ENCODE measurements around the gene RAD51.

RAD51 gene

GRCh38 chr15:40766906-40767837 lies 72.2 kb downstream of the RAD51 start:
- Histone ChIP-seq H3K27me3 (ENCODE audit: control insufficient read depth, insufficient read depth, low read length) (no peaks in the 10 kb centered on the region), H3K4me3 (ENCODE audit: low read length) (no peak overlapping the region), H3K4me1 (ENCODE audit: control insufficient read depth, insufficient read depth, low read length) (peaks cover 81% of the 10 kb centered on the region), H3K36me3 (ENCODE audit: control insufficient read depth, insufficient read depth, low read length) (no peaks in the 10 kb centered on the region), H3K9me3 (ENCODE audit: control insufficient read depth, low read length) (no peaks in the 10 kb centered on the region), H3K9ac (ENCODE audit: low read length) (peak overlapping the region; percentile 9)

GRCh38 chr15:40767838-40768500 lies 73.0 kb downstream of the RAD51 start:
- Histone ChIP-seq H3K27me3 (ENCODE audit: control insufficient read depth, insufficient read depth, low read length) (no peaks in the 10 kb centered on the region), H3K4me3 (ENCODE audit: low read length) (no peak overlapping the region), H3K36me3 (ENCODE audit: control insufficient read depth, insufficient read depth, low read length) (no peaks in the 10 kb centered on the region), H3K4me1 (ENCODE audit: control insufficient read depth, insufficient read depth, low read length) (peaks cover 75% of the 10 kb centered on the region), H3K9ac (ENCODE audit: low read length) (peak overlapping the region; percentile 9), H3K9me3 (ENCODE audit: control insufficient read depth, low read length) (no peaks in the 10 kb centered on the region)

- no peaks in the 10 kb centered on the region for H3K27me3 ChIP-seq (ENCODE audit: control insufficient read depth, insufficient read depth, low read length)
- H3K9ac ChIP-seq (ENCODE audit: low read length): peak overlapping the region; percentile 52
- H3K36me3 ChIP-seq (ENCODE audit: control insufficient read depth, insufficient read depth, low read length): peaks cover 5% of the 10 kb centered on the region
- no peak overlapping the region for H3K4me3 ChIP-seq (ENCODE audit: low read length)
- peaks cover 67% of the 10 kb centered on the region for H3K4me1 ChIP-seq (ENCODE audit: control insufficient read depth, insufficient read depth, low read length)
- no peaks in the 10 kb centered on the region for H3K9me3 ChIP-seq (ENCODE audit: control insufficient read depth, low read length)
Observed at GRCh38 chr15:40768521-40769273, 73.7 kb downstream of the RAD51 start.

GRCh38 chr15:40769274-40770146 lies 74.5 kb downstream of the RAD51 start, which contains the start of gene C15orf62:
Gene C15orf62 (plus strand): TSS chr15:40769980. CDS start chr15:40770496, 516 bp downstream.
- H3K4me1 ChIP-seq (ENCODE audit: control insufficient read depth, insufficient read depth, low read length): peaks cover 65% of the 10 kb centered on the region
- no peaks in the 10 kb centered on the region for H3K9me3 ChIP-seq (ENCODE audit: control insufficient read depth, low read length)
- no peaks in the 10 kb centered on the region for H3K27me3 ChIP-seq (ENCODE audit: control insufficient read depth, insufficient read depth, low read length)
- H3K36me3 ChIP-seq (ENCODE audit: control insufficient read depth, insufficient read depth, low read length): peaks cover 11% of the 10 kb centered on the region
- no peak within 1 kb of the TSS for H3K4me3 ChIP-seq (ENCODE audit: low read length)
- H3K9ac ChIP-seq (ENCODE audit: low read length): peak within 1 kb of the TSS; percentile 52

- Histone ChIP-seq H3K4me3 (ENCODE audit: low read length) (no peak overlapping the region), H3K9me3 (ENCODE audit: control insufficient read depth, low read length) (no peaks in the 10 kb centered on the region), H3K9ac (ENCODE audit: low read length) (peak overlapping the region; percentile 26), H3K4me1 (ENCODE audit: control insufficient read depth, insufficient read depth, low read length) (peaks cover 58% of the 10 kb centered on the region), H3K36me3 (ENCODE audit: control insufficient read depth, insufficient read depth, low read length) (peaks cover 18% of the 10 kb centered on the region), H3K27me3 (ENCODE audit: control insufficient read depth, insufficient read depth, low read length) (no peaks in the 10 kb centered on the region)
Observed at GRCh38 chr15:40770147-40770721, 75.3 kb downstream of the RAD51 start.

GRCh38 chr15:40771242-40771641 lies 76.3 kb downstream of the RAD51 start:
- Histone ChIP-seq H3K9me3 (ENCODE audit: control insufficient read depth, low read length) (no peaks in the 10 kb centered on the region), H3K4me3 (ENCODE audit: low read length) (no peak overlapping the region), H3K27me3 (ENCODE audit: control insufficient read depth, insufficient read depth, low read length) (no peaks in the 10 kb centered on the region), H3K9ac (ENCODE audit: low read length) (no peak overlapping the region), H3K36me3 (ENCODE audit: control insufficient read depth, insufficient read depth, low read length) (peaks cover 24% of the 10 kb centered on the region), H3K4me1 (ENCODE audit: control insufficient read depth, insufficient read depth, low read length) (peaks cover 56% of the 10 kb centered on the region)

- H3K4me3 ChIP-seq (ENCODE audit: low read length): no peak overlapping the region
Observed at GRCh38 chr15:40772014-40772413, 77.0 kb downstream of the RAD51 start.

GRCh38 chr15:40773496-40773895 lies 78.5 kb downstream of the RAD51 start:
- Histone ChIP-seq H3K9me3 (ENCODE audit: control insufficient read depth, low read length) (no peaks in the 10 kb centered on the region), H3K4me1 (ENCODE audit: control insufficient read depth, insufficient read depth, low read length) (peaks cover 42% of the 10 kb centered on the region), H3K4me3 (ENCODE audit: low read length) (no peak overlapping the region), H3K27me3 (ENCODE audit: control insufficient read depth, insufficient read depth, low read length) (no peaks in the 10 kb centered on the region), H3K36me3 (ENCODE audit: control insufficient read depth, insufficient read depth, low read length) (peaks cover 24% of the 10 kb centered on the region), H3K9ac (ENCODE audit: low read length) (no peak overlapping the region)

More at GRCh38 chr15:40772014-40772413, 77.0 kb downstream of the RAD51 start:
- no peaks in the 10 kb centered on the region for H3K9me3 ChIP-seq (ENCODE audit: control insufficient read depth, low read length)
- no peaks in the 10 kb centered on the region for H3K27me3 ChIP-seq (ENCODE audit: control insufficient read depth, insufficient read depth, low read length)
- no peak overlapping the region for H3K9ac ChIP-seq (ENCODE audit: low read length)
- peaks cover 24% of the 10 kb centered on the region for H3K36me3 ChIP-seq (ENCODE audit: control insufficient read depth, insufficient read depth, low read length)
- H3K4me1 ChIP-seq (ENCODE audit: control insufficient read depth, insufficient read depth, low read length): peaks cover 56% of the 10 kb centered on the region

GRCh38 chr15:40773902-40774301 lies 78.9 kb downstream of the RAD51 start:
- Histone ChIP-seq H3K4me1 (ENCODE audit: control insufficient read depth, insufficient read depth, low read length) (peaks cover 38% of the 10 kb centered on the region), H3K36me3 (ENCODE audit: control insufficient read depth, insufficient read depth, low read length) (peaks cover 24% of the 10 kb centered on the region), H3K27me3 (ENCODE audit: control insufficient read depth, insufficient read depth, low read length) (no peaks in the 10 kb centered on the region), H3K9ac (ENCODE audit: low read length) (no peak overlapping the region), H3K4me3 (ENCODE audit: low read length) (no peak overlapping the region), H3K9me3 (ENCODE audit: control insufficient read depth, low read length) (no peaks in the 10 kb centered on the region)

GRCh38 chr15:40775007-40775406 lies 80.0 kb downstream of the RAD51 start:
- Histone ChIP-seq H3K9me3 (ENCODE audit: control insufficient read depth, low read length) (no peaks in the 10 kb centered on the region), H3K36me3 (ENCODE audit: control insufficient read depth, insufficient read depth, low read length) (peaks cover 33% of the 10 kb centered on the region), H3K27me3 (ENCODE audit: control insufficient read depth, insufficient read depth, low read length) (no peaks in the 10 kb centered on the region), H3K4me3 (ENCODE audit: low read length) (no peak overlapping the region), H3K4me1 (ENCODE audit: control insufficient read depth, insufficient read depth, low read length) (peaks cover 27% of the 10 kb centered on the region), H3K9ac (ENCODE audit: low read length) (no peak overlapping the region)
